HG02571 (cell line): ENCODE measurements around the gene TNFRSF11A.

Experiments used
- ATAC-seq: cut with Tn5 transposase; IDR thresholded peaks from one replicate; pipeline ENCODE4 v1.9.1; 2021; ENCODE audit warnings: mild to moderate bottlenecking, moderate library complexity; ENCODE audit not compliant: unreplicated experiment

Gene TNFRSF11A

DNA sequence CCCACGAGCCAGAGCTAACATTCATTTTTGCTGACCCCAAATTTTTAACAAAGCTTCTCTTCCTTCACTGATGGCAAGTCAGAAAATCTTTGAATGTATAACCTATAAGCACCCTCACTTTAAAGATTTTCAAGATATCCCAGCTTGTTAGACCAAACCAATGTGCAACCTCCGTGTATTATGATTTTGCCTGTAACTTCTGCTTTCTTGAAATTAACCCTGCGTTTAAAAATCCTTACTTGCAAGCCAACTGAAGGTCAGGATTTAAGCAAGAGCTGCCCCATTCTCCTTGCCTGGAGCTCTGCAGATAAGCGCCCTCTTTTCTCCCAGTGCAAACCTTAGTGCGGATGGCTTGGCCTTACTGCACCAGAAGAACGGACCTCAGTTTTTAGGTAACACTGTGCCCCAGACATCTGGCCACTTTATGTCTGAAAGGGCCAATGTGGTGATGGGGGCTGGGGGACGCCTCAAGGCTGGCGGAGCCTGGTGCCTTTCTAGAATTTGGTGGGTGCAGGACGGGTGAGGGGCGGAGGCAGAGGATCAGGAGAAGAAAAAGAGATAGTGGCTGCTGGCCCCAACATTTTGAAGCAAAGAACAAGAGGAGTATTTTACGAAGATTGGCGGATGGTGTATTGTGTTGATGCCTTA is 805 bp upstream of the TNFRSF11A start:
- ATAC-seq: no peak

DNA sequence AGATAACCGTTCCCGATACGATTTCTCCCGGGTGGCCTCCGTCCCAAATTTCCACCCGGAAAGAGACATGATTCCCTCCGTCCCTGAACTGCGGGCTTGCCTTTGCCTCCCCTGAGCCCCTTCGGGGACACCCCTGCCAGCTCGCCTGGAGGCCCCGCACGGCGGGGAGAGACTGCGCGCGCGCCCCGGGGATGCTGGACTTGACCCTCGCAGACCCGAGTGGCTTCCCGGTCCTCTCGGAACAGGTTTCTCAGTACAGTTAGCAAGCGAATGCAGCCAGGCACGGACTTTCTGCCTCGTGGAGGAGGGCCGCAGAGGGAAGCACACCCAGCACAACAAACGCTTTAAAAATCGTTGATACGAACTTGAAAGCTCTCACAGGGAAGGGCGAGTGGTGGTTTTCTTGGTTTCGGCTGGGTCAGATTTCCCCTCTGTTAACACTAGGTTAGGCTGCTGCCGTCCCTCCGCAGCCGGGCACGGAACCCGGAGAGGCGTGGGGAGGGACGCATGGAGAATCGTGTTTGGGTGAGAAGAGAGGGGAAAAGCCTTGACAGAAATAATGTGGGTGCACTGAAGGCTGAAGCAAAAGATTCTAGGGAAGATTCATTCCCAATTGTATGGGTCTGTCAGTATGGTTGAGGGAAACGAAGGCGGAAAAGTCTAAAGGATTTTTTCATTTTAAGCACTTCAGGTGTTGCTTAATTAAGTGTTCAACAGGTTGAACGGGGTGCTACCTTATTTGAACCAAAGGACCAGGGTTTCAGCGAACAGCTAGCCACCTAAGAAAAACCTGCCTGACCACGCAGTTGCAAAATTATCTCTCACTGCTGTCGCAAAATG is 916 bp downstream of the TNFRSF11A start:
- ATAC-seq: peak; percentile 23

DNA sequence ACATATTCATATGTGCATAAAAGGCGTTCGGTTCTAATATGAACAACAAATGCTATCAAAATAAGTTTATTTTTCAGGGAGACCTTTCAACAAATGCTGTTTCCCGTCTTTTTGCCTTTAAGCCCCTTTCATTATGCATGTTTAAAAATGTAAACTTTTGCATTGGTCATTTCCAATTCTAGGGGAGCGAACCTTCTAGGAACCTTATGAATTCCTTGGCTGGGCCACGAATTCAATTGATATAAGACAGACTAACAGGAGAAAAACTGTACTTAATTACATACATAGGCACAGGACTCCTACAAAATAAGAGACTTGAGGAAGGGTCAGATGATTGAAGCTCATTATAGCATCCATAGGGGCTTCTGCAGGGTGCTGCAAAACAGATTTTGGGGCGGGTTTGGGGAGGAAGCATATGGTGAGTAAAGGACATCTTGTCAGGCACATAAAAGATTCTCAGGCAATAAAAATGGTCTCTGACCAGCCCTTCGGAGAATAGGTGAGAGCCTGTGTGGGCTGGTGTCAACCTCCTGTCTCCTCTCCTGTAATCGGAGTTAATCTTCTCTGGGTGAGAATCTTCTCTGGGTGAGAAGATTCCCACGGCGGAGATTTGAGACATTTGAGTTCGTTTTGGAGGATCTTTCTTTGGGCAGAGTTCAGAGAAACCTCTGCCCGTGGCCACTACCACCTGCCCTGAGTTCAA is 1.7 kb downstream of the TNFRSF11A start:
- ATAC-seq: no peak

DNA sequence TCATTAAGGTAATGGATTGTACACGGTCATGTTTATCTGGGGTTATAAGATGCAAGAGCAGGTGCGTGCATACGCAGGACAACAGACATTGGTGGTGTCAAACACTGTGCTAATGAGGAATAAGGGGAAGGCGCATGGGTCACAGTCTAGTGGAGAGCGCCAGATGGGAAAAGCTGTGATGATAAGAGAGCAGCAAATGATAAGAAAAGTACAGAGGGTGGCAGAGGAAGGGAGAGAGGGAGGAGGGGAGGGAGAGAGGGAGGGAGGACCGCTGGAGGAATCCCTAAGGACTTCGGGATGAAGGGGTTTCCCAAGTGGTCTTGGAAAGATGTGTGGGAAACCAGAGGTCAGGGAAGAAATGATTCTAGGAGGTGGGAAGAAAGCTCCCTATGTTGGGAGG is 2.9 kb downstream of the TNFRSF11A start:
- ATAC-seq: no peak

DNA sequence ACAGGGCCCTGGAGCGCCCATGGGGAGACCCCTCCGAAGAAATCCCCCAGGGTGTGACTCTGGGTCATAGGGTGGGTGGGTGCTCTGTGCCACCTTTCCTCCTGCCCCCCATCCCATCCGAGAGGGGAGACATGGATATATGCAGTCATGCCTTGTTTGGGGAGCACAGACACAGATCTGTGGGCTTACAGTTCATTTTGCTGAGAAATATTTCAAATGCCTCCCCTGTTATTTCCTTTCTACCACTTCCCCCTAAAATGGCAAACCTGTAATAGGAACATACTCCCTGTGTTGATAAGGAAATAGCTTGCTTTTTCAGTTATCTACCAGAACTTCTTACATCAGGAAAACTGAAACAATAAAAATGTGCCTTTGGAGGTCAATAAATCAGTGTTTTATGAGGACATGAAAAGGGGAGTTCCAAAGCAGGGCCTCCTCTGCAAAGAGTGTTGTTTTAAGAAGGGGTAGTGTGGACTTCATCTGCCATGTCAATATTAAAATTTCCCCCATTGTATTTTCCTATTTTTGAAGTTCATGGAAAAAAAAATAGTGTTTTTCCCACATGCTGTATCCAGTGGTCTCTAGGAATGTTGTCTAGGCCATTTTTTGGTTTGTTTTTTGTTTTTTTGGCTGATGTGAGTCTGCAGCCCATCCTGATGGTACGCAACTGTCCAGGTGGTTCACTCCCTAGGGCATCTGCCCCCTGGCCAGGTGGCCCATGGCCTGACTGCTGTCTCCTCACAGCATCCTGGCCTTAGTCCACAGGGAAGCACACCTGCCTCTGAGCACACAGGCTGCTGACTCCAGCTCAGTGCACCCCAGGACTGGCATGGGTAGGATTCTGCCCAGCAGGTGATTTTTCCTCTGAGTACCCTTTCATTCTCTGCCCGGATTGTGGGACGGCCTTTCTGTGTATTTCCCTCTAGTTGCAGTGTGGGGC is 3.7 kb downstream of the TNFRSF11A start:
- ATAC-seq: no peak

DNA sequence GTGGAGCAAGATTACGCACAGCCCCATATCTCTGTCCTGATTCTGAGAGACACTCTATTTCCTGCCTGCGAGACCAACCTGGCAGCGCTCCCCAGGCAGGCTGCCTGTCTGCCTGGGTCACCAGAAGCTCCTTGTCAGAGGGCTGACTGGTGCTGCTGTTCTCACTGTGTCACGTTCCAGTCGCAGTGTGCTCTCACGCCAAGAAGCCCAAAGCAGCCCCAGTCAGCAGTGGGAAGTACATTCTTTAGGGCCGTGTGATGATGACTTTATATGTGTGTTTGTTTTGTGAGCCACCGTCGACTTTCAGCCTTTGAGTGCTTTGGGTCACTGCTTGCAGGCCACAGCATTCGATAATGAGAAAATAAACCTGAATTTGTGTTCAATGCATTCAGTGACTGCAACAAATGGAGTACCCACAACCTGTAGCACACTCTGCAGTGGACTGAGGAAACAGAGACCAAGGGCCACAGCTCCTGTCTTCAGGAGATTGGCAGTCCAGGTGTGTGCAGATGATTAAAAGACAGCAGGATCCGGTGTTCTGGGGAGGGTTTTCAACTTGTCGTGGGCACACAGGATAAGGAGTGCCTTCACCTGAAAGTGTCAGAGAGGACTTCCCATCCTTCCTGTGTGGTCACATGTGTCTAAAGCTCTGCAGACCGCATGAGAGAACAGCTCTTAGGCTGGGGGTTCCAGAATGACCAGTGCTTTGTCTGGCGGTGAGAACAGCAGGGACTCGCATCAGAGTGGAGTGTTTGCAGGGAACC is 4.8 kb downstream of the TNFRSF11A start:
- no peak for ATAC-seq

DNA sequence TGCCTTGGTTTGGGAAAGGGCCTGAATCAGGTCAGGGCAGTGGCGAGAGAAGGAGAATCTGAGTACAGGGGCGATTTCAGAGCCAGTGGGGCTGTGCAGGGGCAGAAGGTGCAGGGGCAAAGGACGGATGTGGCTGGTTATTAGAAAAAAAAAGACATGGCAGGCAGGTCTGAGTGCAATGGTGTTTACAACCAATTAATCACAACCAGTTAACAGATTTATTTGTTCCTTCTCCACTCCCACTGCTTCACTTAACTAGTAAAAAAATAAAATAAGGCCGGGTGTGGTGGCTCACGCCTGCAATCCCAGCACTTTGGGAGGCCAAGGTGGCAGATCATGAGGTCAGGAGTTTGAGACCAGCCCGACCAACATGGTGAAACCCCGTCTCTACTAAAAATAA is 5.5 kb downstream of the TNFRSF11A start:
- no peak for ATAC-seq

DNA sequence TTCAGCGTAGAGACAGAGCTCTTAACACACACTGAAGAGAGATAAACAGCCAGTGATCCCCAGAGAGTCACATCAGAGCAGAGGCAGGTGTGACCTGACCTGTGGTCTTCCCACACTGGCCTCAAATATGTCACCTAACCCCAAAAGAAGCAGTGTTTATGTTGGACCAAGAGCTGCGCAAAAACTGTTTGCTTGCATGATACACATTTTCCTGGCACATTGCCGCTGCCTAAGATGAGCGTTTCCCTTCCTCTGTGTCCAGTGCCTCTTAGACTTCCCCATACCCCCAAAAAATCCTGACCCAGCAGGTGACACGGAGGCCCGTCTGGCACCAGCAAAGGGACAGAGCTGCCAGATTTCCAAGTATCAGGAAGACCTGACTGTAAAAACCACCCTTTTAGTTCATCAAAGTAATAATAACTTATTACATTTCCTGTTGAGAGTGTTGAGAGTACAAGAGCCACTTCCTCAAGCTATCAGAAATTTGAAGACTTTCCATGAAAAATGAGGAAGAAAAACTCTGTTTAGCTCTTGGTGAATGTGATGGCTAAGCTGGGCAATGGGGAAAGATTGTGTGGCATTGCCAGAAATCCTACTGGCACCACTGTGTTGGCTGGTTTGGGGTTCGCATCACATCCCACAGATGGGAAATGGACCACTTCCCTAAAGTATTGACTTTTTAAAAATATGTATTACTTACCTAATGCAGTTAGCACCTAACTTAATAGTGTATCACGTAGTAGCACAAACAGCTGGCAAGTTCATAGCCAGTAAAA is 6.7 kb downstream of the TNFRSF11A start:
- ATAC-seq: no peak

DNA sequence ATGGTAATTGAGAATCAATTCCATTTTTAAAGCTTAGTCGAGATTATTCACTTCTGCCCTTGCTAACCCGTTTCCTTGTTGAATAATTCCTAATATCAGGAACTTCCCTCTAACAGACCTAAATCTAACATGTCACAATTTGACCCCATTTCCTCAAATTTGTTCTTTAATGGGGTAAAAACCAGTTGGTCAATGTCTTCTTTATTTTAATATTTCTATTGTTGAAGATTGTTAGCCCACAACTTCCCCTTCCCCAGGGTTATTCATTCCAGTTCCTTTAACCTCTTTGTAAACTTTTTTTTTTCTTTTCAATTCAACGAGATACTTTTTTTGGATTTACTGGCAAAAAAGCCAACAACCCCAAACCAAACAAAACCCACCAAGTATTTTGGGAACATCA is 7.3 kb downstream of the TNFRSF11A start:
- no peak for ATAC-seq

DNA sequence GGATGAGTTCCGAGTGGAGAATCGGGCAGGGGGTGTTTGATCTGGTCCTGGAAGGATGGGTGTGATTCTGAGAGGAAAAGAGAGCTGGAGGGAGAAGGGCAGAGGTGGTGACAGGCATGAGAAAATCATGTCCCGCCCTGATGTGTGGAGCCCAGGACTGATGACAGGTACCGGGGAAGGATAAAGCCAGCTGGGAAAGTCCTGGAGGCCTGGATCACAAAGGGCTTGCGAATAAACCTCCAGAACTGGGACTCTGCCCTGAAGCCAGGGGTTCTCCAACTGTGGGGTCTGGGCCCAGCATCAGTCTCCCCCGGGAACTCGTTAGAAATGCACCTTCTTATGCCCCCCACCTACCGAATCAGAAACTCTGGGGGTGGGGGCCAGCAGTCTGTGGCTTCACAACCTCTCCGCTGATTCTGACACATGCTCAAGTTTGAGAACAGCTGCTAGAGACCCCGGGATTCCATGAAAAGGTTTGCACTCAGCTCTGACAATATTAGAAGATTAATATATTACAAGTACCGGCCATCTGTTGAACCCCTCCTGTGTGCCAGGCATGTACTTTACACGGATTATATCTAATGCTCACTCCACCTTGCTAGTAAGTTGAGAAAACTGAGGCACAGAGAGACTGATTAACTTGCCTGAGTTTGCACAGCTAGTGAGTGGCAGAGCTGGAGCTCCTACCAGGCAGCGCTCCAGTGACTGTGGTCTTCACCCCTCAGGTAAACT is 8.0 kb downstream of the TNFRSF11A start:
- ATAC-seq: no peak

DNA sequence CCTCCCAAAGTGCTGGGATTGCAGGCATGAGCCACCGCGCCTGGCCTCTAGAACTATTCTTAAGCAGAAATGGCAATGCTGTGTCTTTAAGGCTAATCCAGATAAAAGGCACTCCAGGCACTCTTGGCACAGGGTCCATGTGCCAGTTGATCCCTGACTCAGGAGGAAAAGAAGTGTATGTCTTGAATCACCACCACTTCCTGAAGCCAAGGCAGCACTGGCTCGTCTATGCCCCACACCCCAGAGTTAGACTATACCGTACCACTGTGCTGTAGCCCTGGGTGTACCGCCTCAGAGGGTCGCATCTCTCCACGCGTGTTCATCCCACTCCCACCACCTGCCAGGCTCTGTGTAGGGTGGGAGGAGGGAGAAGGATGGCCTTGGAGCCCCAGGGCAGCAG is 9.0 kb downstream of the TNFRSF11A start:
- no peak for ATAC-seq

DNA sequence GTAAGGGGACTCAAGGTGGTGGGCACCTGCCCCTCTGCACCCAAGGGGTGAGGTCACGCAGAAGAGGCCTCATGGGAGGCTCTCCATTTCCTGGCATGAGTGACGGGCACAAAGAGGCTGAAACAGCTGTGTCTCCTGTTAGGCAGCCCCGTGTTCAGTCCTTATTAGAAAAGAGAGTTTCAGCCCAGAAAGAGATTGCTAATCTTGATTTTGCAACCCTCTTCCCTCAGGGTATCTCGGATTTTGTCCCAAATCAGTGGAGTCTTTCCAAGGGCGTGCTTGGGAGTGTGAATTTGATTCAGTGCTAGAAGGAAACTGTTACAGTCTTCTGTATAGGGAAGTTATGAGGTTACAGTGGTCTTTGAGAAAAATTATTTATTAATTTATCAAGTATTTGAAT is 10.4 kb downstream of the TNFRSF11A start:
- ATAC-seq: no peak

DNA sequence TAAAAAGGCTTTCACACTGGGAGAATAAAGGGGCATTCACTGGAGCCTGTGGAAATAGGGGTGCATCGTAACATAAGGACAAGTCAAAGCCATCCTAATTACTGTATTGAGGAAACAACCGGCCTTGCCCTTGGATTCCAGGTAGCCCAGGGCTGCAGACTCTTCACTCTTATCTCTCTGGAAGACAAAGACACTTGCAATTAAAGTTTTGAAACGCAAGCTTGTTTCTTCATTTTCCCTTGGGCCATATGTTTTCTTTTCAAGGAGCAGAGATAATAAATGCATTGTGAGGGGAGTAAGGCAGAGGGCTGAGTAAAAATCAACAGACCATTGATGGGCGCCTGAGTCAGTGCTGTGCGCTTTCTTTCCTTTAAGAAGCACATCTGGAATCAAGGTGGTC is 11.5 kb downstream of the TNFRSF11A start:
- ATAC-seq: no peak

DNA sequence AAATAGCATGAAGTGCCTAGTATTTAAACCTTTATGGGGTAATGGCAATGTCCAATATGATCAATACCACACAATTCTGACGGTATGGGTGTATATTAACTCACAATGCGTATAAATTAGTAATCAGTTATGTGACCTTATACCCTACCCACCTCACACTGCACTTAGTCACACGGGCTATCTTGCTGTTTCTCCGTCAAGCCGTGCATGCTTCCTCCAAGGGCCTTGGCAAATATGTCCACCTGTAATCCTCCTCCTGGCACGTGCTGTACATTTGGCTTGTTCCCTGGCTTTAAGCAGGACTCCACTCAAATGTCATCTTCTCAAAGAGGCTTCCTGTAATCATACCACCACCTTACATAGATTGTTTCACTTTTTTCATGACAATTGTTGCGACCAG is 12.2 kb downstream of the TNFRSF11A start:
- ATAC-seq: no peak

DNA sequence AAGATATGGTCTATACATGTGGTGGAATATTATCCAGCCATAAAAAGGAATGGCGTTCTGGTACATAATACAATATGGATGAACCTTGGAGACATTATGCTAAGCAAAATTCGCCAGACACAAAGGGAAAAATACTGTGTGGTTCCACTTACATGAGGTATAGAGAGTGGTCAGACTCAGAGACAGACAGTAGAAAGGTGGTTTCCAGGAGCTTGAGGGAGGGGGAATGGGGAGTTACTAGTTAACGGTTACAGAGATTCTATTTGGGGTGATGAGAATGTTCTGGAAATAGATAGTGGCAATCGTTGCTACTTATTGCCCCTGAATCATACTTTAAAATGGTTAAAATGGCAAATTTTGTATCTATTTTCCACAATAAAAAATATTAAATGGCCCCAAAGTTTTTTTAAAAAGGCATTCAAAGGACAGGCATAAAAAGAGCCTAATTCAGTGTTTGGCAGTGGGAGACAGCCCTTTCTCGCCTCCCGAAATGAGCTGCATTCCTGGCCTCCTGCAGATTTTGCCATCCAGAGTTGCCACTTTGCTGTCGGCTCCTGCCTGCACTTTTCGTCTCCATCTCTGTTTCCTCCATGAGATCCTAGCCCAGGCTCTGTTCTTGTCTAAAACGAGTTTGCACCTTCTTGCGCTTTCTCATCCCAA is 13.5 kb downstream of the TNFRSF11A start:
- ATAC-seq: no peak

DNA sequence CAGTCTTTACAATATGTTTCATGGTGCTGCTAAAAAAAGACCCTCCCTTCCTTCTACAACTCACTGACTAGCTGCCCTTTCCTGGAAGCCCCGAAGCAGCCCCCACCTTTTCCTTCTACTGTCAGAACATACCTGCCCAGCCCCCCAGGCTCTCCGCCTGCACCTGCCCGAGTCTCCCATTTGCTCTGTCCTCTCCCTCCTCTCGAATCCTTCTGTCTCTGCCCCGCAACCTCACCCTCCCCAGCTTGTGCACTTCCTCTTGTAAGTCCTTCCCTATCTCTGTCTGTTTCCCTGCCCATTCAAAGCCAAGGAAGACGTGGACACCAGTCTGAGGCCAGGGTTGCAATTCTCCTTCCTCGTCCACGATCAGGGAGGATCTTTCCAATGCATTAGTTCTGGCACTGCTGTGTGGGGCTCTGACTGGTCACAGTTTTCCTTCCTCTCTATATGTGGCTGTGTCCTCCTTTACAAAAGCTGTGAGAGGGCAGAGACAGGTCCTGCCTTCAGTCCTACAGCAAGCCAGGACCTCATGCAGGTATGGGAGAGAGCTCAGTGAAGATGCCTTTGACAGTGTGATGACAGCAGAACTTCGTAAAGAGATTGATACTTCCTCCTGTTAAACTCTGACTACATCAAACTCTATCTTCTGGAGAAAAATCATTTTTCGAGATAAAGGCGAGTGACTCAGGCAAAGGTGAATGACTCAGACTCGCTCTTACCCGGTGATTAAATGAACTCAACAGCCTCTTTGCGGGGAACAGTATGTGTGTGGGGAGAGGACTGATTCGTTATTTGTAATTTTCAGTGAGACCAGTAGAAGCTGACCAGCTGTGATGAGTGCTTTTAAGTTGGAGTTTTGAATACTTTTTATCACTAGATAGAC is 14.2 kb downstream of the TNFRSF11A start:
- ATAC-seq: no peak

DNA sequence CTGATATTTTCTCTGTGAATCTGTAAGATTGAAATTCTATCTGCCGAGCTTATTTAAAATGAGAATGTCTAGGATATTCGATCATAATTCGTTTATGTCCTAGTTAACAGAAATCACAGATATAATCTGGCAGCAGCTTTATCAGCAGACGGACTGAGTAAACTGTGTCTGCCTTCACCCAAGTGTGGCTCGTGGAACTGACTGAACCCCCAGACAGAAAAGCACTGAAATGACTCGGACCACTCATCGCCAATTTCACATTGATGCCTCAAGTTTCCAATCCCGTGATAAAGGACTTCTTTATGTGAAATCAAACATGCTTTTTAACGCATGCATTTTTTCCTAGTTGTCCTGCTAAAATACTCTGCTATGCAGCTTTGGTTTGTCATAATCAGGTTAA is 15.9 kb downstream of the TNFRSF11A start:
- no peak for ATAC-seq
